K562 (cell line): ENCODE results near the gene FGF21. TPM values are rescaled to one million over a fixed set of nuclear protein-coding genes. Genes with fewer than 3 reads are reported as not detected.

ENCODE experiments used
- FOXA1 ChIP-seq: fragments of 450-650 bp; IDR thresholded peaks from 2 replicates; pipeline ENCODE4 v1.6.1; 2016; ENCODE audit warnings: mild to moderate bottlenecking, borderline replicate concordance
- GATA2 ChIP-seq: sonication (generic); formaldehyde crosslinking; IDR thresholded peaks from 2 replicates; pipeline ENCODE4 v1.4.0; 2020; ENCODE audit warnings: mild to moderate bottlenecking, missing genetic modification reagents
- HCFC1 ChIP-seq: IDR thresholded peaks from 2 replicates; pipeline ENCODE4 v1.6.1; 2012; ENCODE audit warnings: low read depth, low read length, improper control_type of control experiment
- HNRNPUL1 ChIP-seq: fragments of 200-400 bp; formaldehyde crosslinking; IDR thresholded peaks from 2 replicates; pipeline ENCODE4 v1.6.1; 2017; ENCODE audit warnings: low read length
- JUND ChIP-seq, 2 experiments: IDR thresholded peaks; 2 replicates in 1 of 2; 3 replicates in 1 of 2; pipeline ENCODE4 v1.6.1; 2011; ENCODE audit warnings: borderline replicate concordance in 2 of 2, low read depth in 2 of 2, low read length in 2 of 2, improper control_type of control experiment in 1 of 2, missing biosample characterization in 1 of 2, missing genetic modification characterization in 1 of 2, missing genetic modification reagents in 1 of 2
- LCOR ChIP-seq: sonication (generic); formaldehyde crosslinking; IDR thresholded peaks from 2 replicates; pipeline ENCODE4 v1.8.0; 2022; ENCODE audit warnings: mild to moderate bottlenecking, missing genetic modification reagents
- LEF1 ChIP-seq: fragments of 450-650 bp; IDR thresholded peaks from 2 replicates; pipeline ENCODE4 v1.6.1; 2016; ENCODE audit warnings: mild to moderate bottlenecking
- SMARCE1 ChIP-seq: fragments of 450-650 bp; IDR thresholded peaks from 2 replicates; pipeline ENCODE4 v1.7.1; 2016; ENCODE audit warnings: mild to moderate bottlenecking
- SRSF7 ChIP-seq: fragments of 200-400 bp; formaldehyde crosslinking; optimal IDR thresholded peaks from 2 replicates; pipeline ENCODE3; 2017; ENCODE audit warnings: mild to moderate bottlenecking, low read depth, low read length
- TAF1 ChIP-seq: IDR thresholded peaks from 2 replicates; pipeline ENCODE4 v1.6.1; 2011; ENCODE audit warnings: mild to moderate bottlenecking, low read length, moderate library complexity; ENCODE audit not compliant: insufficient read depth, control insufficient read depth, severe bottlenecking; ENCODE audit errors: extremely low read depth
- WHSC1 ChIP-seq: IDR thresholded peaks from one replicate; pipeline ENCODE4 v1.6.1; 2012; ENCODE audit warnings: low read length, control low read depth, inconsistent platforms
- XRCC3 ChIP-seq: fragments of 450-650 bp; IDR thresholded peaks from 2 replicates; pipeline ENCODE4 v1.6.1; 2017; ENCODE audit warnings: mild to moderate bottlenecking, moderate library complexity
- ZNF184 ChIP-seq: sonication (generic); formaldehyde crosslinking; IDR thresholded peaks from 2 replicates; pipeline ENCODE4 v1.5.0; 2020; ENCODE audit warnings: missing genetic modification reagents
- ZNF699 ChIP-seq: fragments of 250-450 bp; sonication (Bioruptor Pico); IDR thresholded peaks from 2 replicates; pipeline ENCODE4 v1.8.0; 2021; ENCODE audit warnings: mild to moderate bottlenecking, moderate library complexity; ENCODE audit not compliant: insufficient replicate concordance
- ZNF785 ChIP-seq: fragments of 250-450 bp; sonication (Bioruptor Pico); IDR thresholded peaks from 2 replicates; pipeline ENCODE4 v1.4.0; 2020; ENCODE audit warnings: mild to moderate bottlenecking
- polyA plus RNA-seq, 8 experiments: library from polyadenylated mRNA; depleted of rRNA in 4 of 8; stranded (reverse) in 5 of 8; unstranded in 3 of 8; fragments of >200 nt; fragmentation: Nextera tagmentation in 2 of 8; fragmentation: Illumina TruSeq in 1 of 8; extraction: Ambion mirVana in 2 of 8; extraction: Trizol in 1 of 8; gene quantifications; 2 replicates each; pipeline versions ENCODE4 v1.2.1 to v1.2.3, GENCODE V29; 2011 to 2014; ENCODE audit warnings: inconsistent platforms in 1 of 8, missing spikeins in 1 of 8
- total RNA-seq, 7 experiments: library from RNA; depleted of rRNA in 6 of 7; stranded (reverse); fragments of >200 nt in 6 of 7; fragmentation: Illumina TruSeq in 2 of 7; extraction: Trizol in 2 of 7; gene quantifications; 2 replicates each; pipeline versions ENCODE4 v1.2.1 to v1.2.3, GENCODE V29; 2011 to 2021; ENCODE audit warnings: low replicate concordance in 1 of 7
- TF ChIP-seq, protein P1 (sequence below): fragments of 450-650 bp; formaldehyde crosslinking; IDR thresholded peaks from 2 replicates; pipeline ENCODE4 v1.4.0; 2020; ENCODE audit warnings: mild to moderate bottlenecking, mixed read lengths
- TF ChIP-seq, protein P2 (sequence below): fragments of 250-450 bp; sonication (Bioruptor Pico); IDR thresholded peaks from 2 replicates; pipeline ENCODE4 v1.9.0; 2021; ENCODE audit warnings: mild to moderate bottlenecking, inconsistent platforms
- TF ChIP-seq, protein P3 (sequence below): sonication (generic); formaldehyde crosslinking; IDR thresholded peaks from 2 replicates; pipeline ENCODE4 v1.5.0; 2020; ENCODE audit warnings: missing genetic modification reagents
- TF ChIP-seq, protein P4 (sequence below): fragments of 450-650 bp; IDR thresholded peaks from 2 replicates; pipeline ENCODE4 v1.6.1; 2016; ENCODE audit warnings: missing biosample characterization, missing genetic modification characterization
- TF ChIP-seq, protein P5 (sequence below): sonication (generic); formaldehyde crosslinking; IDR thresholded peaks from 2 replicates; pipeline ENCODE4 v1.8.0; 2022; ENCODE audit warnings: mild to moderate bottlenecking, missing genetic modification reagents
- TF ChIP-seq, protein P6 (sequence below): sonication (generic); formaldehyde crosslinking; IDR thresholded peaks from 2 replicates; pipeline ENCODE4 v1.8.1; 2023; ENCODE audit warnings: mild to moderate bottlenecking, missing genetic modification reagents, moderate library complexity

The FGF21 gene
- total and polyA plus RNA-seq, 9 of the 15 experiments (the other 6 are each of a cell fraction or from before 2014, with no cell fraction given), result 0.04 to 0.77 (median 0.09) TPM; not detected in 6

DNA sequence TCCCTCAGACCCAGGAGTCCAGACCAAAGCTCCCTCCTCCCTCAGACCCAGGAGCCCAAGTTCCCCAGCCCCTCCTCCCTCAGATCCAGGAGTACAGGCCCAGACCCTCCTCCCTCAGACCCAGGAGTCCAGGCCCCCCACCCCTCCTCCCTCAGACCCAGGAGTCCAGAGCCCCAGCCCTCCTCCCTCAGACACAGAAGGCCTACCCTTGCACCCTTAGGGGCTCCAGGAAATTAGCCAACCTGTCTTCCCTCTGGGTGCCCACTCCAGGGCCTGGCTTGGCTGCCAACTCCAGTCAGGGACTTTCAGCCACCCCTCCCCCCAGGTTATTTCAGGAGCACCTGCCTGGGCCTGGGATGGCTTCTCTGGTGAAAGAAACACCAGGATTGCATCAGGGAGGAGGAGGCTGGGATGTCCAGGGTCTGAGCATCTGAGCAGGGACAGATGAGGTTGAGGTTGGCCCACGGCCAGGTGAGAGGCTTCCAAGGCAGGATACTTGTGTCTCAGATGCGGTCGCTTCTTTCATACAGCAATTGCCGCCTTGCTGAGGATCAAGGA lies at the start of gene FGF21 (continued):
- TF ChIP-seq, protein P1, sequence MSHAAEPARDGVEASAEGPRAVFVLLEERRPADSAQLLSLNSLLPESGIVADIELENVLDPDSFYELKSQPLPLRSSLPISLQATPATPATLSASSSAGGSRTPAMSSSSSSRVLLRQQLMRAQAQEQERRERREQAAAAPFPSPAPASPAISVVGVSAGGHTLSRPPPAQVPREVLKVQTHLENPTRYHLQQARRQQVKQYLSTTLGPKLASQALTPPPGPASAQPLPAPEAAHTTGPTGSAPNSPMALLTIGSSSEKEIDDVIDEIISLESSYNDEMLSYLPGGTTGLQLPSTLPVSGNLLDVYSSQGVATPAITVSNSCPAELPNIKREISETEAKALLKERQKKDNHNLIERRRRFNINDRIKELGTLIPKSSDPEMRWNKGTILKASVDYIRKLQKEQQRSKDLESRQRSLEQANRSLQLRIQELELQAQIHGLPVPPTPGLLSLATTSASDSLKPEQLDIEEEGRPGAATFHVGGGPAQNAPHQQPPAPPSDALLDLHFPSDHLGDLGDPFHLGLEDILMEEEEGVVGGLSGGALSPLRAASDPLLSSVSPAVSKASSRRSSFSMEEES (CRISPR knock-in tag), result no peak
- TF ChIP-seq HNRNPUL1 (no peak), LCOR (CRISPR knock-in tag) (no peak), WHSC1 (no peak), SMARCE1 (no peak), ZNF785 (CRISPR knock-in tag) (no peak), SRSF7 (no peak), JUND (IDR thresholded peaks at IDR 0.05; ENCODE audit: borderline replicate concordance, low read depth, low read length) (peak; percentile 54; the same call in 1 of the 2 replicates), JUND (tag; IDR thresholded peaks at IDR 0.05; ENCODE audit: borderline replicate concordance, low read depth, low read length) (no peak; the same call in 2 of the 3 replicates), FOXA1 (no peak), HCFC1 (no peak), TAF1 (no peak), ZNF184 (CRISPR knock-in tag) (no peak), LEF1 (peak; percentile 22; the same call in 1 of the 2 replicates), XRCC3 (no peak), ZNF699 (no peak), GATA2 (CRISPR knock-in tag) (no peak)
- TF ChIP-seq, protein P2, sequence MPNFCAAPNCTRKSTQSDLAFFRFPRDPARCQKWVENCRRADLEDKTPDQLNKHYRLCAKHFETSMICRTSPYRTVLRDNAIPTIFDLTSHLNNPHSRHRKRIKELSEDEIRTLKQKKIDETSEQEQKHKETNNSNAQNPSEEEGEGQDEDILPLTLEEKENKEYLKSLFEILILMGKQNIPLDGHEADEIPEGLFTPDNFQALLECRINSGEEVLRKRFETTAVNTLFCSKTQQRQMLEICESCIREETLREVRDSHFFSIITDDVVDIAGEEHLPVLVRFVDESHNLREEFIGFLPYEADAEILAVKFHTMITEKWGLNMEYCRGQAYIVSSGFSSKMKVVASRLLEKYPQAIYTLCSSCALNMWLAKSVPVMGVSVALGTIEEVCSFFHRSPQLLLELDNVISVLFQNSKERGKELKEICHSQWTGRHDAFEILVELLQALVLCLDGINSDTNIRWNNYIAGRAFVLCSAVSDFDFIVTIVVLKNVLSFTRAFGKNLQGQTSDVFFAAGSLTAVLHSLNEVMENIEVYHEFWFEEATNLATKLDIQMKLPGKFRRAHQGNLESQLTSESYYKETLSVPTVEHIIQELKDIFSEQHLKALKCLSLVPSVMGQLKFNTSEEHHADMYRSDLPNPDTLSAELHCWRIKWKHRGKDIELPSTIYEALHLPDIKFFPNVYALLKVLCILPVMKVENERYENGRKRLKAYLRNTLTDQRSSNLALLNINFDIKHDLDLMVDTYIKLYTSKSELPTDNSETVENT (CRISPR knock-in tag), result no peak
- TF ChIP-seq, protein P3, sequence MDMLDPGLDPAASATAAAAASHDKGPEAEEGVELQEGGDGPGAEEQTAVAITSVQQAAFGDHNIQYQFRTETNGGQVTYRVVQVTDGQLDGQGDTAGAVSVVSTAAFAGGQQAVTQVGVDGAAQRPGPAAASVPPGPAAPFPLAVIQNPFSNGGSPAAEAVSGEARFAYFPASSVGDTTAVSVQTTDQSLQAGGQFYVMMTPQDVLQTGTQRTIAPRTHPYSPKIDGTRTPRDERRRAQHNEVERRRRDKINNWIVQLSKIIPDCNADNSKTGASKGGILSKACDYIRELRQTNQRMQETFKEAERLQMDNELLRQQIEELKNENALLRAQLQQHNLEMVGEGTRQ, result no peak
- TF ChIP-seq, protein P4, sequence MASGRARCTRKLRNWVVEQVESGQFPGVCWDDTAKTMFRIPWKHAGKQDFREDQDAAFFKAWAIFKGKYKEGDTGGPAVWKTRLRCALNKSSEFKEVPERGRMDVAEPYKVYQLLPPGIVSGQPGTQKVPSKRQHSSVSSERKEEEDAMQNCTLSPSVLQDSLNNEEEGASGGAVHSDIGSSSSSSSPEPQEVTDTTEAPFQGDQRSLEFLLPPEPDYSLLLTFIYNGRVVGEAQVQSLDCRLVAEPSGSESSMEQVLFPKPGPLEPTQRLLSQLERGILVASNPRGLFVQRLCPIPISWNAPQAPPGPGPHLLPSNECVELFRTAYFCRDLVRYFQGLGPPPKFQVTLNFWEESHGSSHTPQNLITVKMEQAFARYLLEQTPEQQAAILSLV (tag), result no peak
- TF ChIP-seq, protein P5, sequence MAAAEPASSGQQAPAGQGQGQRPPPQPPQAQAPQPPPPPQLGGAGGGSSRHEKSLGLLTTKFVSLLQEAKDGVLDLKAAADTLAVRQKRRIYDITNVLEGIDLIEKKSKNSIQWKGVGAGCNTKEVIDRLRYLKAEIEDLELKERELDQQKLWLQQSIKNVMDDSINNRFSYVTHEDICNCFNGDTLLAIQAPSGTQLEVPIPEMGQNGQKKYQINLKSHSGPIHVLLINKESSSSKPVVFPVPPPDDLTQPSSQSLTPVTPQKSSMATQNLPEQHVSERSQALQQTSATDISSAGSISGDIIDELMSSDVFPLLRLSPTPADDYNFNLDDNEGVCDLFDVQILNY (CRISPR knock-in tag), result no peak
- TF ChIP-seq, protein P6, sequence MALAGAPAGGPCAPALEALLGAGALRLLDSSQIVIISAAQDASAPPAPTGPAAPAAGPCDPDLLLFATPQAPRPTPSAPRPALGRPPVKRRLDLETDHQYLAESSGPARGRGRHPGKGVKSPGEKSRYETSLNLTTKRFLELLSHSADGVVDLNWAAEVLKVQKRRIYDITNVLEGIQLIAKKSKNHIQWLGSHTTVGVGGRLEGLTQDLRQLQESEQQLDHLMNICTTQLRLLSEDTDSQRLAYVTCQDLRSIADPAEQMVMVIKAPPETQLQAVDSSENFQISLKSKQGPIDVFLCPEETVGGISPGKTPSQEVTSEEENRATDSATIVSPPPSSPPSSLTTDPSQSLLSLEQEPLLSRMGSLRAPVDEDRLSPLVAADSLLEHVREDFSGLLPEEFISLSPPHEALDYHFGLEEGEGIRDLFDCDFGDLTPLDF (CRISPR knock-in tag), result no peak
